Measurements from ENCODE around the gene ARHGAP15. TPM values are rescaled to one million over a fixed set of nuclear protein-coding genes. Genes with fewer than 3 reads are reported as not detected.

ARHGAP15 gene
- total RNA-seq, 3 donors from 2014 or later, result 5.3 to 8.2 (median 5.8) TPM

DNA sequence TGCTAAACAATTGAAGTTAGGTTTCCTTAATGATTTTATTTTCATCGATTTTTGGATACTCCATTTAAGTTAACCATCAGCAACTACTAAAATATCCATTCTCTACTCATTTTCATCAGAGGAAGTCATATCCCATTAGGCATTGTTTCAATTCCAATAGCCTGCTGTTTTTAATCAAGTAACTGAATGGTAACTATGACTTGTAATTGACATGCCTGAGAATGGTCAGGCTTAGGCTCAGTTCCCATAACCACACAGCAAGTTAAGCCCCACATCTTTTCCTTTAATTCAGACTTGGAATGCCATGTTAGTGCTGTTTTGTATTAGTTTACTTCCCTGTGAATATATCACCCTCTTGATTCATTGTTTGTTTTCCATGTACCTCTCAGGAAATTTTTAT lies 398.8 kb downstream of the ARHGAP15 start:
- no peak for ATAC-seq
- no peaks in the 10 kb centered on the region for H3K4me1 ChIP-seq (ENCODE audit: low read depth)
- intact Hi-C loops (cut with DNase I, micrococcal nuclease), result loop anchor here in 1 of 2 donors (10.0 kb wide), 1 partner anchor 93 kb away; no protein-coding TSS in a partner anchor
- TF ChIP-seq, protein P1, sequence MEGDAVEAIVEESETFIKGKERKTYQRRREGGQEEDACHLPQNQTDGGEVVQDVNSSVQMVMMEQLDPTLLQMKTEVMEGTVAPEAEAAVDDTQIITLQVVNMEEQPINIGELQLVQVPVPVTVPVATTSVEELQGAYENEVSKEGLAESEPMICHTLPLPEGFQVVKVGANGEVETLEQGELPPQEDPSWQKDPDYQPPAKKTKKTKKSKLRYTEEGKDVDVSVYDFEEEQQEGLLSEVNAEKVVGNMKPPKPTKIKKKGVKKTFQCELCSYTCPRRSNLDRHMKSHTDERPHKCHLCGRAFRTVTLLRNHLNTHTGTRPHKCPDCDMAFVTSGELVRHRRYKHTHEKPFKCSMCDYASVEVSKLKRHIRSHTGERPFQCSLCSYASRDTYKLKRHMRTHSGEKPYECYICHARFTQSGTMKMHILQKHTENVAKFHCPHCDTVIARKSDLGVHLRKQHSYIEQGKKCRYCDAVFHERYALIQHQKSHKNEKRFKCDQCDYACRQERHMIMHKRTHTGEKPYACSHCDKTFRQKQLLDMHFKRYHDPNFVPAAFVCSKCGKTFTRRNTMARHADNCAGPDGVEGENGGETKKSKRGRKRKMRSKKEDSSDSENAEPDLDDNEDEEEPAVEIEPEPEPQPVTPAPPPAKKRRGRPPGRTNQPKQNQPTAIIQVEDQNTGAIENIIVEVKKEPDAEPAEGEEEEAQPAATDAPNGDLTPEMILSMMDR (IDR thresholded peaks at IDR 0.05), result no peak
- H3K36me3 ChIP-seq (ENCODE audit: low read depth), result no peaks in the 10 kb centered on the region
- H3K4me3 ChIP-seq, result no peak overlapping the region
- DNase-seq, result no peak
- no peaks in the 10 kb centered on the region for H3K9me3 ChIP-seq

DNA sequence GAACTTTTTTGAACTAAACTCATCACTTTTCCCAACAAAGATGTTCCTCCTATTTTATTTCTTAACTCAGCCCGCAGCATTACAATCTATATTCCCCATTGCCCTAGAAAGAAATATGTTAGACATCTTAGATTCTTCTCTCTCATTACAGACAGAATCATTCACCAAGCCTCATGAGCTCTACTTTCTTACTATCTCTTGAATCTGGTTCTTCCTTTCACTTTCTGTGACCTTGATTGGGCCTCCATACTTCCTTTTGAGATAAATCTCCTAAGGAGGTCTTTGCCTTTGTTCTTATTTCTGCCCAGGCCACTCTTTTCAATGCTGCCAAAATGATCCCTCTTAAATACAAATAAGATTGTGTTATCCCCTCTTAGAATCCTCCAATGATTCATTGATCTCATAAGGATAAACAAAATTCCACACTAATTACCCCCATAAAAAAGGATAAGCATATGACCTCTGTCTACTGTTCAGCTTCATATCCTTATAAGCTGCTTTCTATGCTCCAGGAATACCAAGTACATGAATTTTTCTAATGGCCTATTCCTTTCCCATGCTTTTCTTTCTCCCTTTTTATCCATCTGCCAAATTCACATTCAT lies 400.0 kb downstream of the ARHGAP15 start:
- no peak for ATAC-seq
- Histone ChIP-seq H3K36me3 (ENCODE audit: low read depth) (no peaks in the 10 kb centered on the region), H3K4me1 (ENCODE audit: low read depth) (no peaks in the 10 kb centered on the region), H3K9me3 (no peaks in the 10 kb centered on the region), H3K4me3 (no peak overlapping the region)
- TF ChIP-seq, protein P1 (IDR thresholded peaks at IDR 0.05), result no peak
- intact Hi-C loops (cut with DNase I, micrococcal nuclease), result loop anchor here in 1 of 2 donors (10.0 kb wide), 1 partner anchor 94 kb away; no protein-coding TSS in a partner anchor
- no peak for DNase-seq

DNA sequence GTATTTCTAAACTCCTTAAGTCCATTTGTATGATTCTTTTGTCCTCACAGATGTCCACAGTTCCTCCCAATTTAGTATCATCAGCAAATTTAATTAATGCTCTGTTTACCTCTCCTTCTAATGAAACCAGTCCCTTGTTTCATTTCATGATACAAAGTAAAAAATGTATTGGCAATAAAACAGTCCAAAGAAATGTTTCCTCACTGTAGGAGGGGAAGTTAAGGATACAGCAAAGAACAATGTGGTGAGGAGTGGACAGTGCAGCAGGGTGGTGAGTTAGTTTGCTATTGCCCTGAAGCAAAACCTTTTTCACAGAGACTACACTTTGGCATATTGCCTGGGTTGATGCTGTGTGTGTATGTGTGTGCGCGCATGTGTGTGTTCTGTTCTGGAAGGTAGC lies 401.5 kb downstream of the ARHGAP15 start:
- Histone ChIP-seq H3K36me3 (ENCODE audit: low read depth) (no peaks in the 10 kb centered on the region), H3K9me3 (no peaks in the 10 kb centered on the region), H3K4me3 (no peak overlapping the region), H3K4me1 (ENCODE audit: low read depth) (no peaks in the 10 kb centered on the region)
- TF ChIP-seq, protein P1 (IDR thresholded peaks at IDR 0.05), result no peak
- DNase-seq (no peak), ATAC-seq (no peak)
- intact Hi-C loops (cut with DNase I, micrococcal nuclease), result no loop called here

DNA sequence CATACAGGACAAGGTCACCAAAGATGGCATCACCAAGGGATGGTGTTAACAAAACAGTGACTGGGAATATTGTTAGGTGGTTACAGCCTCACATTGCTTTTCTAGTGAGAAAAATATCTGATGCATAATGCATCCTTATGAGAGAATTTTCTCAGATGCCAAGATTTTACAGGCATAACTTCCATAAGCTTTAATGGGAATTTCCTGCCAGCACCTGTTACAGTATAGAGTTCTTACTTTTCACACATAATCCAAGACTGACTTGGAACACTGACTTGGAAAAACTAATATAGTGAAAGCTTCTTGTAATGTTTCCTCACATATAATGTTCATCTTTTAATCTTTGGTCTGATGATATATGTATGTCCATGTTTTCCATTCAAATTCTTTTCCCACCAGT lies 402.8 kb downstream of the ARHGAP15 start:
- ATAC-seq, result no peak
- H3K4me3 ChIP-seq, result no peak overlapping the region
- intact Hi-C loops (cut with DNase I, micrococcal nuclease), result no loop called here

DNA sequence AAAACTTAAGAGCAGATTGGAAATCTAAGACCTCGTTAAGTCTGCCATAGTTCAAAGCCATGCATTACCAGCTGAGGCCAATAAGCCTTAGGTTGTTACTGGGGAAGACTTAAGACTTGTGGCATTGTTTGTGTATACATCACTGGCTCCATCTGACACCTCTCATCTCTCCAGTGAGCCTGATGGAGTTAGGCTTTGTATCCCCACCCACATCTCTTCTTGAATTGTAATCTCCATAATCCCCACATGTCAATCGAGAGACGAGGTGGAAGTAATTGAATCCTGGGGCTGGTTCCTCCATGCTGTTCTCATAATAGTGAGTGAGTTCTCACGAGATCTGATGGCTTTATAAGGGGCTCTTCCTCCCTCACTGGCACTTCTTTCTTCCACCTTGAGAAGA lies 404.6 kb downstream of the ARHGAP15 start:
- no peaks in the 10 kb centered on the region for H3K9me3 ChIP-seq
- H3K4me3 ChIP-seq, result no peak overlapping the region
- no peak for ATAC-seq
- H3K36me3 ChIP-seq (ENCODE audit: low read depth), result no peaks in the 10 kb centered on the region
- no peaks in the 10 kb centered on the region for H3K4me1 ChIP-seq (ENCODE audit: low read depth)
- intact Hi-C loops (cut with DNase I, micrococcal nuclease), result no loop called here
- DNase-seq, result no peak
- TF ChIP-seq, protein P1 (IDR thresholded peaks at IDR 0.05), result no peak

More for the DNA sequence above, 402.8 kb downstream of the ARHGAP15 start:
- no peak for DNase-seq
- Histone ChIP-seq H3K4me1 (ENCODE audit: low read depth) (no peaks in the 10 kb centered on the region), H3K36me3 (ENCODE audit: low read depth) (no peaks in the 10 kb centered on the region), H3K9me3 (no peaks in the 10 kb centered on the region)
- TF ChIP-seq, protein P1 (IDR thresholded peaks at IDR 0.05), result no peak
